OCI-LY7 (cell line): Measurements from ENCODE around the gene IRF2. TPM values are rescaled to one million over a fixed set of nuclear protein-coding genes. Genes with fewer than 3 reads are reported as not detected.

Experiments
- BruUV-seq: library from RNA; stranded (reverse); fragments of 400-500 nt; replicated peaks from 2 replicates; lab custom pipeline; 2021; lab: Mats Ljungman, UMichigan
- CTCF ChIA-PET: fragments of 300-600 bp; sonication (Branson Sonifier 250); formaldehyde crosslinking; loops from one replicate; lab custom pipeline; 2022; ENCODE audit warnings: antibody characterized with exemption; ENCODE audit not compliant: unreplicated experiment; lab: Charles Lee
- POLR2A ChIA-PET: fragments of 300-600 bp; sonication (Branson Sonifier 250); formaldehyde crosslinking; loops from one replicate; lab custom pipeline; 2022; ENCODE audit warnings: antibody characterized with exemption; lab: Charles Lee
- DNase-seq: peaks from one replicate; pipeline ENCODE4 v3.0.0-alpha.2; 2015; ENCODE audit warnings: low spot score
- H2AFZ ChIP-seq: fragments of 200-600 bp; sonication (generic), shearing (Covaris generic); 2 replicates; pipeline ENCODE4 v1.6.1; 2014; ENCODE audit warnings: mild to moderate bottlenecking, antibody characterized with exemption, low read length, moderate library complexity
- H3K27ac ChIP-seq: fragments of 200-600 bp; sonication (generic); 2 replicates; pipeline ENCODE4 v1.5.1; 2014; ENCODE audit warnings: mixed run types, low read depth, mild to moderate bottlenecking, moderate library complexity, low read length, inconsistent platforms; ENCODE audit not compliant: poor library complexity, severe bottlenecking
- H3K36me3 ChIP-seq: fragments of 200-600 bp; sonication (generic); 2 replicates; pipeline ENCODE4 v1.6.1; 2014; ENCODE audit warnings: mild to moderate bottlenecking, antibody characterized with exemption, low read length, moderate library complexity, mixed read lengths; ENCODE audit not compliant: insufficient read depth
- H3K4me1 ChIP-seq: fragments of 200-600 bp; sonication (generic); 2 replicates; pipeline ENCODE4 v1.5.1; 2014; ENCODE audit warnings: mild to moderate bottlenecking, low read length; ENCODE audit not compliant: insufficient read depth, poor library complexity, severe bottlenecking
- H3K4me2 ChIP-seq: fragments of 200-600 bp; sonication (generic); 2 replicates; pipeline ENCODE4 v1.6.1; 2014; ENCODE audit warnings: mild to moderate bottlenecking, low read length
- H3K4me3 ChIP-seq: fragments of 200-600 bp; sonication (generic); 2 replicates; pipeline ENCODE4 v1.5.1; 2014; ENCODE audit warnings: mild to moderate bottlenecking, low read depth, low read length; ENCODE audit not compliant: poor library complexity, severe bottlenecking
- H3K79me2 ChIP-seq: fragments of 200-600 bp; sonication (generic); 2 replicates; pipeline ENCODE4 v1.6.1; 2016; ENCODE audit warnings: low read depth, mild to moderate bottlenecking, low read length, moderate library complexity, mixed read lengths; ENCODE audit not compliant: insufficient read depth
- H3K9me2 ChIP-seq: fragments of 200-600 bp; sonication (generic); 2 replicates; pipeline ENCODE4 v1.6.1; 2016; ENCODE audit warnings: mild to moderate bottlenecking, low read length, mixed read lengths; ENCODE audit not compliant: insufficient read depth
- H3K9me3 ChIP-seq: fragments of 200-600 bp; sonication (generic); 2 replicates; pipeline ENCODE4 v1.6.1; 2014; ENCODE audit warnings: mild to moderate bottlenecking, mixed run types, low read length, mixed read lengths
- H4K20me1 ChIP-seq: fragments of 200-600 bp; sonication (generic); 2 replicates; pipeline ENCODE4 v1.6.1; 2014; ENCODE audit warnings: mild to moderate bottlenecking, antibody characterized with exemption, low read length, moderate library complexity, mixed read lengths; ENCODE audit not compliant: insufficient read depth
- CTCF ChIP-seq: fragments of 200-600 bp; sonication (generic); conservative IDR thresholded peaks from 2 replicates; pipeline ENCODE4 v1.5.1; 2014; ENCODE audit warnings: mild to moderate bottlenecking, antibody characterized with exemption, low read length, moderate library complexity, mixed read lengths
- EZH2phosphoT487 ChIP-seq: fragments of 200-600 bp; sonication (generic); IDR thresholded peaks from 2 replicates; pipeline ENCODE4 v1.6.1; 2018; ENCODE audit warnings: low read depth, borderline replicate concordance, mild to moderate bottlenecking, mixed run types, antibody characterized with exemption, low read length, moderate library complexity, mixed read lengths
- intact Hi-C: fragments of 100-400 bp; cut with micrococcal nuclease; formaldehyde crosslinking; loops from one replicate; pipeline ENCODE4 v1.10.0; 2022; ENCODE audit not compliant: unreplicated experiment
- total RNA-seq, 2 experiments: library from RNA; depleted of rRNA in 1 of 2; stranded (reverse); fragments of >200 nt in 1 of 2; shearing (Covaris generic) in 1 of 2; gene quantifications; 2 replicates each; pipeline ENCODE4 v1.2.3, GENCODE V29; 2014 to 2022

IRF2 gene
- total RNA-seq, 2 experiments from 2014 or later = 32.3 to 37.8 TPM

GRCh38 chr4:184450045-184450444 lies 24.3 kb downstream of the IRF2 start:
- Histone ChIP-seq H3K9me2 (no peaks in the 10 kb centered on the region), H3K36me3 (peaks cover 28% of the 10 kb centered on the region), H2AFZ (no peak overlapping the region), H3K4me1 (peaks cover 41% of the 10 kb centered on the region), H4K20me1 (no peaks in the 10 kb centered on the region; the same call in 1 of the 2 replicates), H3K27ac (no peak overlapping the region), H3K79me2 (peaks cover 49% of the 10 kb centered on the region), H3K4me2 (peak overlapping the region; percentile 30; the same call in 1 of the 2 replicates), H3K4me3 (no peak overlapping the region), H3K9me3 (no peaks in the 10 kb centered on the region)
- DNase-seq = no peak
- BruUV-seq = no TSS peak
- ChIA-PET CTCF (no interaction called here), POLR2A (interaction anchor here (0.6 to 1.9 kb wide), 4 partner anchors 8 to 135 kb away, joined by 3 to 5 read pairs (median 4); no protein-coding TSS in a partner anchor)
- TF ChIP-seq CTCF (no peak), EZH2phosphoT487 (no peak)
- intact Hi-C loops = no loop called here

- TF ChIP-seq EZH2phosphoT487 (no peak), CTCF (no peak)
- CTCF ChIA-PET = no interaction called here
- Histone ChIP-seq H3K4me1 (peaks cover 35% of the 10 kb centered on the region), H3K9me3 (no peaks in the 10 kb centered on the region), H3K36me3 (peaks cover 29% of the 10 kb centered on the region), H2AFZ (no peak overlapping the region), H3K4me2 (peak overlapping the region; percentile 3; the same call in 1 of the 2 replicates), H4K20me1 (no peaks in the 10 kb centered on the region; the same call in 1 of the 2 replicates), H3K4me3 (no peak overlapping the region), H3K79me2 (peaks cover 47% of the 10 kb centered on the region; the same call in 1 of the 2 replicates), H3K9me2 (no peaks in the 10 kb centered on the region), H3K27ac (no peak overlapping the region)
- intact Hi-C loops = no loop called here
- no TSS peak for BruUV-seq
- POLR2A ChIA-PET = interaction anchor here (1.0 to 1.8 kb wide), 4 partner anchors 9 to 14 kb away, joined by 3 to 5 read pairs (median 4); no protein-coding TSS in a partner anchor
- no peak for DNase-seq
Measured at GRCh38 chr4:184448821-184449220, 25.5 kb downstream of the IRF2 start.

GRCh38 chr4:184448141-184448540 lies 26.2 kb downstream of the IRF2 start:
- Histone ChIP-seq H4K20me1 (no peaks in the 10 kb centered on the region; the same call in 1 of the 2 replicates), H2AFZ (no peak overlapping the region), H3K27ac (no peak overlapping the region), H3K9me2 (no peaks in the 10 kb centered on the region), H3K36me3 (peaks cover 29% of the 10 kb centered on the region), H3K9me3 (no peaks in the 10 kb centered on the region), H3K4me1 (peaks cover 28% of the 10 kb centered on the region), H3K4me3 (no peak overlapping the region), H3K4me2 (no peak overlapping the region), H3K79me2 (peaks cover 44% of the 10 kb centered on the region; the same call in 1 of the 2 replicates)
- BruUV-seq = no TSS peak
- ChIA-PET POLR2A (interaction anchor here (1.1 to 1.8 kb wide), 3 partner anchors 8 to 14 kb away, joined by 3 to 5 read pairs (median 5); no protein-coding TSS in a partner anchor), CTCF (interaction anchor here (0.6 kb wide), 1 partner anchor 200 kb away, joined by 4 read pairs; no protein-coding TSS in a partner anchor)
- intact Hi-C loops = no loop called here
- TF ChIP-seq CTCF = no peak
- TF ChIP-seq EZH2phosphoT487 = no peak
- DNase-seq = no peak
